KMS-11 (cell line): ENCODE measurements around the gene GRID1.

Experiments used
- H2AFZ ChIP-seq: fragments of 200-600 bp; sonication (generic); 2 replicates; pipeline ENCODE4 v1.6.1; 2016; ENCODE audit warnings: antibody characterized with exemption, mixed run types, low read depth
- H3K27ac ChIP-seq: fragments of 200-600 bp; sonication (generic); 2 replicates; pipeline ENCODE4 v1.6.1; 2016; ENCODE audit warnings: mild to moderate bottlenecking, mixed run types
- H3K27me3 ChIP-seq: fragments of 200-600 bp; sonication (generic); 2 replicates; pipeline ENCODE4 v1.6.1; 2017; ENCODE audit warnings: mild to moderate bottlenecking, low read depth, mixed run types, moderate library complexity; ENCODE audit not compliant: insufficient read depth
- H3K36me3 ChIP-seq: fragments of 200-600 bp; sonication (generic); 2 replicates; pipeline ENCODE4 v1.6.1; 2017; ENCODE audit warnings: mild to moderate bottlenecking, mixed run types; ENCODE audit not compliant: insufficient read depth
- H3K4me1 ChIP-seq: fragments of 200-600 bp; sonication (generic); 2 replicates; pipeline ENCODE4 v1.6.1; 2016; ENCODE audit warnings: mild to moderate bottlenecking, low read depth, mixed run types; ENCODE audit not compliant: poor library complexity, severe bottlenecking
- H3K4me2 ChIP-seq: fragments of 200-600 bp; sonication (generic); 2 replicates; pipeline ENCODE4 v1.7.0; 2016; ENCODE audit warnings: mild to moderate bottlenecking, mixed run types
- H3K4me3 ChIP-seq: fragments of 200-600 bp; sonication (generic); IDR thresholded peaks from 2 replicates; pipeline ENCODE4 v1.6.1; 2017; ENCODE audit warnings: low read depth, low read length, mixed read lengths; ENCODE audit not compliant: insufficient read depth
- H3K79me2 ChIP-seq: fragments of 200-600 bp; sonication (generic); 2 replicates; pipeline ENCODE4 v1.6.1; 2016; ENCODE audit warnings: low read depth, mixed run types; ENCODE audit not compliant: insufficient read depth
- H3K9ac ChIP-seq: fragments of 200-600 bp; sonication (generic); 2 replicates; pipeline ENCODE4 v1.6.1; 2016; ENCODE audit warnings: mild to moderate bottlenecking, mixed run types
- H4K20me1 ChIP-seq: fragments of 200-600 bp; sonication (generic); 2 replicates; pipeline ENCODE4 v1.6.1; 2016; ENCODE audit warnings: mild to moderate bottlenecking, mixed run types; ENCODE audit not compliant: insufficient read depth
- CTCF ChIP-seq: fragments of 200-600 bp; sonication (generic); conservative IDR thresholded peaks from 2 replicates; pipeline ENCODE4 v1.6.1; 2017; ENCODE audit warnings: low read depth, mild to moderate bottlenecking, antibody characterized with exemption, low read length, moderate library complexity, mixed read lengths

The GRID1 gene

GRCh38 chr10:86104156-86104555 lies 262.4 kb downstream of the GRID1 start:
- H3K9ac ChIP-seq, result no peak overlapping the region
- no peak overlapping the region for H3K4me2 ChIP-seq
- no peak overlapping the region for H3K27ac ChIP-seq
- no peaks in the 10 kb centered on the region for H3K79me2 ChIP-seq
- H3K4me1 ChIP-seq, result no peaks in the 10 kb centered on the region
- TF ChIP-seq CTCF, result no peak
- H3K4me3 ChIP-seq, result no peak overlapping the region
- H2AFZ ChIP-seq, result no peak overlapping the region
- H3K36me3 ChIP-seq, result no peaks in the 10 kb centered on the region
- no peaks in the 10 kb centered on the region for H3K27me3 ChIP-seq
- H4K20me1 ChIP-seq, result no peaks in the 10 kb centered on the region

- TF ChIP-seq CTCF, result no peak
- Histone ChIP-seq H3K9ac (no peak overlapping the region), H3K27me3 (no peaks in the 10 kb centered on the region), H3K36me3 (no peaks in the 10 kb centered on the region), H3K79me2 (no peaks in the 10 kb centered on the region), H3K27ac (no peak overlapping the region), H2AFZ (no peak overlapping the region), H4K20me1 (no peaks in the 10 kb centered on the region), H3K4me3 (no peak overlapping the region), H3K4me1 (no peaks in the 10 kb centered on the region), H3K4me2 (no peak overlapping the region)
Measured at GRCh38 chr10:86103391-86104101, 263.0 kb downstream of the GRID1 start.

GRCh38 chr10:86102451-86102850 lies 264.1 kb downstream of the GRID1 start:
- Histone ChIP-seq H3K36me3 (no peaks in the 10 kb centered on the region), H3K4me3 (no peak overlapping the region), H3K4me2 (no peak overlapping the region), H4K20me1 (no peaks in the 10 kb centered on the region), H3K27ac (no peak overlapping the region), H3K4me1 (no peaks in the 10 kb centered on the region), H2AFZ (no peak overlapping the region), H3K9ac (no peak overlapping the region), H3K79me2 (no peaks in the 10 kb centered on the region), H3K27me3 (no peaks in the 10 kb centered on the region)
- TF ChIP-seq CTCF, result no peak

- no peak overlapping the region for H3K27ac ChIP-seq
- H2AFZ ChIP-seq, result no peak overlapping the region
- H3K79me2 ChIP-seq, result no peaks in the 10 kb centered on the region
- no peak overlapping the region for H3K9ac ChIP-seq
- no peak for TF ChIP-seq CTCF
- no peak overlapping the region for H3K4me3 ChIP-seq
- H3K4me2 ChIP-seq, result no peak overlapping the region
- H3K27me3 ChIP-seq, result no peaks in the 10 kb centered on the region
- H3K36me3 ChIP-seq, result no peaks in the 10 kb centered on the region
- no peaks in the 10 kb centered on the region for H4K20me1 ChIP-seq
- no peaks in the 10 kb centered on the region for H3K4me1 ChIP-seq
Measured at GRCh38 chr10:86102031-86102430, 264.6 kb downstream of the GRID1 start.
